GM21367 (cell line): Measurements from ENCODE around the gene CSMD2.

Experiments used
- ATAC-seq: cut with Tn5 transposase; IDR thresholded peaks from one replicate; pipeline ENCODE4 v1.9.1; 2021; ENCODE audit not compliant: unreplicated experiment

Gene CSMD2

GRCh38 chr1:33657833-33658232 lies 507.2 kb downstream of the CSMD2 start:
- ATAC-seq = no peak

- ATAC-seq = no peak
Observed at GRCh38 chr1:33656467-33657005, 508.5 kb downstream of the CSMD2 start.

GRCh38 chr1:33655496-33655895 lies 509.5 kb downstream of the CSMD2 start:
- no peak for ATAC-seq

- ATAC-seq = no peak
Observed at GRCh38 chr1:33654267-33654834, 510.7 kb downstream of the CSMD2 start.

GRCh38 chr1:33653226-33653625 lies 511.8 kb downstream of the CSMD2 start:
- no peak for ATAC-seq

- no peak for ATAC-seq
Observed at GRCh38 chr1:33650708-33651107, 514.3 kb downstream of the CSMD2 start.

GRCh38 chr1:33649759-33650158 lies 515.3 kb downstream of the CSMD2 start:
- ATAC-seq = no peak

GRCh38 chr1:33643216-33643615 lies 521.8 kb downstream of the CSMD2 start:
- ATAC-seq = no peak

- ATAC-seq = no peak
Observed at GRCh38 chr1:33641104-33641830, 523.8 kb downstream of the CSMD2 start.

GRCh38 chr1:33640114-33640660 lies 524.8 kb downstream of the CSMD2 start:
- ATAC-seq = no peak

GRCh38 chr1:33637846-33638440 lies 527.1 kb downstream of the CSMD2 start:
- no peak for ATAC-seq

- ATAC-seq = no peak
Observed at GRCh38 chr1:33636209-33636608, 528.8 kb downstream of the CSMD2 start.

GRCh38 chr1:33635336-33636012 lies 529.6 kb downstream of the CSMD2 start:
- no peak for ATAC-seq

GRCh38 chr1:33634806-33635205 lies 530.2 kb downstream of the CSMD2 start:
- no peak for ATAC-seq

- ATAC-seq = no peak
Observed at GRCh38 chr1:33634143-33634542, 530.9 kb downstream of the CSMD2 start.

GRCh38 chr1:33633019-33633801 lies 531.8 kb downstream of the CSMD2 start:
- ATAC-seq = no peak

GRCh38 chr1:33630686-33631085 lies 534.3 kb downstream of the CSMD2 start:
- ATAC-seq = no peak

- no peak for ATAC-seq
Observed at GRCh38 chr1:33626801-33627200, 538.2 kb downstream of the CSMD2 start.

- ATAC-seq = no peak
Observed at GRCh38 chr1:33624991-33625870, 539.8 kb downstream of the CSMD2 start.
